H54 (cell line): ENCODE measurements around the gene UNC13D.
A peak's percentile ranks its signal among the peaks of the same experiment; 100 is the strongest.
"Not testable (repeated sequence)": the region's sequence is repeated elsewhere in the genome, so short reads cannot be mapped to it uniquely, and the experiment has no call there.

Experiments
- DNase-seq: peaks from one replicate; pipeline ENCODE4 v3.0.0; 2011; ENCODE audit warnings: low spot score, mixed read lengths; ENCODE audit not compliant: insufficient read length
- FAIRE-seq: peaks from 3 replicates; lab custom pipeline; 2011; peaks lifted over from hg19 to GRCh38; lab: Jason Lieb, UNC
- POLR2A ChIP-seq: IDR thresholded peaks from 2 replicates; pipeline ENCODE4 v1.6.1; 2011; ENCODE audit warnings: low read depth, mild to moderate bottlenecking, low read length

Gene UNC13D

GRCh38 chr17:75869282-75870141 lies 25.3 kb upstream of the UNC13D start:
- peak; percentile 40; the same call in 1 of the 2 replicates for TF ChIP-seq POLR2A
- FAIRE-seq (no peak), DNase-seq (peak; percentile 63)

- not testable (repeated sequence) for FAIRE-seq
Measured at GRCh38 chr17:75868730-75869281, 24.6 kb upstream of the UNC13D start.

GRCh38 chr17:75865404-75866188 lies 21.4 kb upstream of the UNC13D start:
- not testable (repeated sequence) for DNase-seq, FAIRE-seq

More at GRCh38 chr17:75868730-75869281, 24.6 kb upstream of the UNC13D start:
- DNase-seq = not testable (repeated sequence)

GRCh38 chr17:75864887-75865286 lies 20.7 kb upstream of the UNC13D start:
- not testable (repeated sequence) for DNase-seq, FAIRE-seq

GRCh38 chr17:75864448-75864871 lies 20.3 kb upstream of the UNC13D start:
- DNase-seq (peak; percentile 60), FAIRE-seq (no peak)
- TF ChIP-seq POLR2A = no peak

- DNase-seq (no peak), FAIRE-seq (no peak)
- no peak for TF ChIP-seq POLR2A
Measured at GRCh38 chr17:75861927-75862317, 17.7 kb upstream of the UNC13D start.

GRCh38 chr17:75859358-75859757 lies 15.2 kb upstream of the UNC13D start:
- DNase-seq, FAIRE-seq: not testable (repeated sequence)

- FAIRE-seq (no peak), DNase-seq (no peak)
- no peak for TF ChIP-seq POLR2A
Measured at GRCh38 chr17:75856062-75856756, 12.0 kb upstream of the UNC13D start.

GRCh38 chr17:75855310-75856061 lies 11.3 kb upstream of the UNC13D start, which contains the start of gene WBP2:
Gene WBP2 (minus strand): TSS chr17:75855335. CDS start chr17:75855297, 38 bp downstream.
- FAIRE-seq (peak; percentile 81), DNase-seq (peak; percentile 97)
- peak; percentile 90 for TF ChIP-seq POLR2A

GRCh38 chr17:75854881-75855309 lies 10.7 kb upstream of the UNC13D start:
- TF ChIP-seq POLR2A = no peak
- DNase-seq (no peak), FAIRE-seq (no peak)

GRCh38 chr17:75854101-75854748 lies 10.0 kb upstream of the UNC13D start:
- no peak; the same call in 1 of the 2 replicates for TF ChIP-seq POLR2A
- peak; percentile 92 for DNase-seq
- FAIRE-seq = peak; percentile 64

- DNase-seq (no peak), FAIRE-seq (no peak)
- TF ChIP-seq POLR2A = no peak
Measured at GRCh38 chr17:75853433-75853832, 9.2 kb upstream of the UNC13D start.

- DNase-seq, FAIRE-seq: not testable (repeated sequence)
Measured at GRCh38 chr17:75851693-75851991, 7.4 kb upstream of the UNC13D start.
